HG03354 (cell line): ENCODE measurements around the gene SCRT2.

Source experiments
- ATAC-seq: cut with Tn5 transposase; IDR thresholded peaks from one replicate; pipeline ENCODE4 v1.9.1; 2021; ENCODE audit warnings: mild to moderate bottlenecking; ENCODE audit not compliant: unreplicated experiment, poor library complexity, severe bottlenecking

SCRT2 gene

DNA sequence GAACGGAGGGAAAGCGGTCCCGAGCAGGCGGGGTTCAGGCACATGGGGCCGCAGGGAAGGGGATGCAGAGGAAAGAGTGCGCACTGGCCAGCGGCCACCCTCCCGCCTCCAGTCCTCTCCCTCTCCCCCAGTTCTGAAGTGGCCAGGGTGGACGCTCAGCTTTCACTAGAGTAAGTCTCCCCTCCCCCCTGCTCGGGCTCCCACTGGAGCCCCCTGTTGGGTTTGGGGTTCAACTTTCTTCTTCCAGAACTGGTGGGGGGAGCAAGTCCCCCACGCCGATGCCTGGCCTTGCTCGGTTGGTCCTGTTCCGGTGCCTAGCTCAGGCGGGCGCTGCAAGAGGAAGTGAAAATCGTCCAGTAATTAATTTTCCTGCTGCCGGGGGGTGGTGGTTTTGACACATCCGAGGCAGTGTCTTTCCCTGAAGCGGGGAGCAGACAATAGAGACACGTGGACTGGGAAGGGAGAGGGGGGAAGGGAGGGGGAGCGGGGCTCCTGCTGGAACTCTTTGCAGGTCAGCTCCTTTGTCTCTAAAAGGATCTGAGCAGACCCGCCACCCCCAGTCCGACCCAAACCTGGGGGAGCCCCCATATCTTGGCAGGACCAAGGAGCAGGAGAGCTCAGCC is 824 bp upstream of the SCRT2 start:
- no peak for ATAC-seq

DNA sequence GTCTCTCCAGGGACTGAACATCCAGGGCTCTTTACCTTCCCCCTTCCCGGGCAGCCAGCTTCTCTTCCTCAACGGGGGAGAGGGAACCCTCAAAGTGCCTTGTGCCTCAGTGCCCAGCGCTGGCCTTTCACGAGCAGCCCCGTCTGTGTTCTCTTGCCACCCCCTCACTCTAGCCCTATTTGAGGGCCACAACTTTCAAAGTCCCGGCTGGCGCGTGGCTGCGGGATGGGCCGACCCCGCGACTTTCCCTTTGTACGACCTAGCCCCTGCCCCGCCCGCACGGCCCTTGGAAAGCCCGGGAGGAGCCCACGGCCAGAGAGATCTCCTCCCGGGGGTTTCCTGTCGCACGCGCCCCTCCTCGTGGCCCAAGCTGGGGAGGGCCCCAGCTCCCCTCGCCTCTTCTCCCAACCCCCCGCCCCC is 559 bp downstream of the SCRT2 start:
- no peak for ATAC-seq

DNA sequence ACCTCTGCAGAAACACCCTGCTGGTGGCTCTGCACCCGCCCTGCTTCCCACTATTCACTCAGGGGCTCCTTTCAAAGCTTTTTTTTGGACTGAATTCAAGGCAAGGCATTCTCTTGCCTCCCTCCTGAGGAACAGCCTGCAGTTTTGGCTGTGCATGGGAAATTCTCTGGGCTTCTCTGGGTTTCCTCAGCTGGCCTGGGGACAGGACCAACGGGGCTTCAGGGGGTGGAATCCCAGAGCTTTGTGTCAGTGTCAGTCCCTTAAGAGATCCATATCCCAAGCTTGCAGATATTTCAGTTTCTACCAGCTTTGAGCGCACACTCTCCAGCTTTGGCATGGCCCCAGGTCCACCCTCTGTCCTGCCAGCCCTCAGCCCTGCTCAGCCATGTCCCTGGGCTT is 2.0 kb downstream of the SCRT2 start:
- no peak for ATAC-seq

DNA sequence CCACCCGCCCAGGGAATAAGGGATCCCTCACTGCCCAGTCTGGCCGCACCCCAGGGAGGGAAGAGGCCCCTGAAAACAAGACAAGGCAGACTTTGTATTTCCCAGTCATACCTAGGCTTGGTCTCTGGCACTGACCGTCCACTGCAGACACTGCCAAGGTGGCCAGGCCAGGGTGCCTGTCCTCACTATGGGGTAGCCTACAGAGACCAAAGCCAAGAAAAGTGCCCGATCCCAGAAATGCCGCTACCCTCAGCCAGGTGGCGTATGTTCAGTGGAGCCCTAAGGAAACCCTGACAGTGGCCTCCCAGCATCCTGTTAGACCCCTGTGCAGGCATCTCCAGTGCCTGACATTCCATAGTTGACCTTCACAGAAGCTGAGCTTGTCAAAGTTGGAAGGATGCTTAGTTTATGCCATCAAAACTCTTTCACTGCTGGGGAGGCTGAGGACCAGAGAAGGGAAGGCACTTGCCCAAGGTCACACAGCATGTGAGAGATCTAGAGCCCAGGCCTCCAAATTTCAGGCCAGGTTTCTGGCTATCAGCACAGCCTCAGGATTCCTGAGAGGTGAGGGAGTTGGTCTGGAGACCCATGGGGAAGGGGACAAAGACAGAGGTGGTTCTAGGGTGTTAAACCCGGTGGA is 2.5 kb downstream of the SCRT2 start:
- no peak for ATAC-seq

DNA sequence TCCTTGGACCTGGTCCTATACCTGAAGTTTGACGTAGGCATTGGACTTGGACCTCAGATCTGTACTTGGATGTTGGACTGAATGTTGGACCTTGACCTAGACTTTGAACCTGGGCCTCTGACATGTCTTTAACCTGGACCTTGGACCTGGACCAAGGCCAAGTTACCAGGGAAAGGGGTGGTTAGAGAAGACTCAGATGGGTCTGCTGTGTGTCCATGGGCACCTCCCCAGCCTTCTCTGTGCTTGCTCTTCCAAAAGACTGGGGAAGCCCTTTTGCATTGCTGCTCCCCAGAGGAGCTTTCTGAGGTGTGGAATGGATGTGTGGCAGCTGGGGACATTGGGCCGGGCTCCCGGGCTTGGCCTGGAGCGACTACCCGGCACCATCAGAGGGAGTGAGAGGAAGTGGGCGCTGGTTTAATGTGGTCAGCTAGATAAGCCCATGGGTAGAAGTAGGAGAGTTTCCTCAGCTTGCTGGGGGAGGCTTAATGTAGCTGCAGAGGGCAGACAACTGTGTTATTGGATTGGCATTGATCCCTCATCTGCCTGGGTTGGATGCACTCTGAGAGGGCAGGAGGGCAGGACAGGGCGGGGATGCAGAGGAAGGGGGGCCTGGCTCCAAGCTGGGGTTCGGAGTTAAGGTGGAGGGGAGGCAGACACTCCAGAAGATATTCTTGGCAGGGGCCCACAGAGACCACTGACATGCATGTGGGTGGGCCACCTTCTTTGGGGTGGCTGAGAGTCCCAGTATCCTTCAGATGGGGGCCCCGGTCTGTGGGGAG is 4.2 kb downstream of the SCRT2 start:
- ATAC-seq: no peak

DNA sequence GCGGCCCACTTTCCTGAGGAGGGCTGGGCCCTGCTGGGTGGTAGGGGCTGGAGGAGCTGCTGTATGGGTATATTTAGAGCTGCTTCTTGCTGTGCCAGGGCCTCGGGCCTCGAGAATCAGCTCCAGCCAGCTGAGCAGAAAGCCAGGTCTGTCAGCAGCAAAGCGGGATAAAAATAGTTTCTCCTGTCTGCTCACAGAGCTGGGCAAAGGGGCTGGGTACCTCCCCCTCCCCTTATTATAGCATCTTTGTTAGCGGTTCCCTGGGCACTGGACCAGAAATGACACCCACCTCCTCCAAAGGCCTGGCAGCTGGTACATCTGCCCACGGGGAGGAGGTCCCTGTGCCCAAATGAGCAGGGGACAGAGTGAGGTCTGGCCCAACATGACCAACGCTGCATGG is 6.0 kb downstream of the SCRT2 start:
- ATAC-seq: no peak

DNA sequence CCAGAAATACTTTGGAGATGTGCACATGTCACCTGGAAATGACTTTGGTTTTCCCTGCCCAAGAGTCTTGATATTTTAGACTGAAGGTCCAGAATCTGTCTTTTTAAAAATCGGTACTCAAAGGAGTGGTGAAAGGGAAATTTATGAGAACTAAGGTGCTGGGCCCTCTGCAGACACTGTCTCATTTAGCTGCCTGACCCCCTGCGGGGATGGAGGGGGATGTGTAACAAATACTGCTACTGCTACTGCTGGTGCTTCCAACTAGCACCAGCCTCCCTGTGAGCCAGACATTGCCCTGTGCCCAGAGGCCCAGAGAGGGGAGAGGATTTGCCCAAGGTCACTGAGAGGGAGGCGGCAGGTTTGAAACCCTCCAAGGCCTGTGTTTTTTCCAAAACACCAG is 7.0 kb downstream of the SCRT2 start:
- no peak for ATAC-seq

DNA sequence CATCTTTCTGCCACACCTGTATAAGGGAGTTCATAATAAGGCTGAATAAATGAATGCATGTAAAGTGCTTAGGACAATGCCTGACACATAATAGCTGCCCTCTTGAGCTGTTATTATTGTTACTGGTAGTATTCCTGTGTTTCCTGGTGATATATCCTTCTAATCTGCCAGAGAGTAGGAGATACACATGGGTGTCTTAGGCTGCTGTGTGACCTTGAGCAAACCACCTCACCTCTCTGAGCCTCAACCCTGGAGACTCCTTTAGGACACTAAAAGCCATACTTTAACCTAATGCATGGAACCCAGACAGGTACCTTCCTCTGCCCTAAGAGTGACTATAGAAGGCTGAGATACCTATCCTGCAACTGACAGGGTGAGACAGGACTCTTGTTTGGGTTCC is 7.6 kb downstream of the SCRT2 start:
- no peak for ATAC-seq

DNA sequence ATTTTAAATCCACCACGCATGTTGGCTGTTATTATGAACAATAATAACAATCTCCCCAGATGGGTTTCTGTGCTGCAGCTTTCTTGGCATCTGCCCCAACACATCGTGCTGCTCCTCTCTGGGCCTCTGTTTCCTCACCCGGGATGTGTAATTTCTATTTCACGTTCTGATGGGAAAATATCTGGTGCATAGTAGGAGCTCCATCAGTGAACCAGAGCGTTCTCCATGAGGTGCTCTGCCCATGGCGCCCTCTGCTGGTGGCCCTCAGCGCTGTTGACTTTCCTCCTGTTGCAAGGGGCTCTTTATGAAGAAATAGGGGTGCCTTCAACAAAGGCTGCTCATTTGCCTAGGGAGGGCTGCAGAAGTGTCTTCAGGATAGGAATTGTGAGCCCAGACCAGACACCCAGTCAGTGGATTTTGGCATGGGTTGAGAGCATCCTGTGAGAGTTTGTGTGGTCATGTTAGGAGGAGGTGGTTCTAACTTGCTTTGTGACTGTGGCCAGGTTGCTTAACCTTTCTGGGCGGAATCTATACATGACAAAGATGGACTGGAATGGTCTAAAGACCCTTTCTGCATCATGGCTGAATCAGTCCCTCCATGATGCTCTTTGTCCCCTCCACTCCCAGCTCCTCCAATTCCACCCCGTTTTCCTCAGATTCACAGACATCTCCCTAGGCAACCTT is 8.1 kb downstream of the SCRT2 start:
- ATAC-seq: no peak

DNA sequence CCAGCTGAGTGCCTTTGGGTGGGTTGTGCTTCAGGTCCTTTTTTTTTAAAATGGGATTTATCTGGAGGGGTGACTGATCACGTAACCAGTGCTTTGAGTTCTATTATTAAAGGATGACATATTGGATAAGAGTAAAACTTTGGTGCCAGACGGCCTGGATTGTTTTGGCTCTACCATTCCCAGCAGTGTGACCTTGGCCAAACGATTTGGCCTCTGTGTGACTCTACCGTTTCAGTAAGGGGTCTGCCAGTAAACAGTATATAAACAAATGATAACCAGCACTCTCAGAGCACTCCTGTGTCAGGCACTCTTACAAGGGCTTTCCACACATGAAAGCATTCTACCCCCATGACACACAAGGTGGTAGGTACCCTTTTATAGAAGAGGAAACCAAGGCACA is 8.7 kb downstream of the SCRT2 start:
- ATAC-seq: no peak

DNA sequence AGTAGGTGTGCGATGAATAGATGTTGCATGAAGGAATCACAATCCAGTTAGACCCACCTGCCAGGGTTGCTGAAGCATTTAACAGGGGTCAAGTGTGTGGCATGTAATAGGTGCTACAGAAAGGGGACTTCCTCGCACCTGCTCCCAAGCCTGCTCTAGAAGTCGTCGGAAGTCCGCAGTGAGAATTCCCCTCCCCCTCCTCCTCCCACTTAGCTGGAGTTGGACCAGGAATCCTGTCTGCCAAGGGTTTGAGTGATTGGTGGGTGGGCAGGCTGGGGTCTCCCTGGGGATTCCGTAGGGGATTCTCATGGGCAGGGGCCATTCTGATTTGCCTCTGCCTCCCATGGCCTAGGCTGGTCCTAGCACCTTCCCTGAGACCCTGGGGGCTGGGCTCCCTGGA is 10.3 kb downstream of the SCRT2 start:
- no peak for ATAC-seq

DNA sequence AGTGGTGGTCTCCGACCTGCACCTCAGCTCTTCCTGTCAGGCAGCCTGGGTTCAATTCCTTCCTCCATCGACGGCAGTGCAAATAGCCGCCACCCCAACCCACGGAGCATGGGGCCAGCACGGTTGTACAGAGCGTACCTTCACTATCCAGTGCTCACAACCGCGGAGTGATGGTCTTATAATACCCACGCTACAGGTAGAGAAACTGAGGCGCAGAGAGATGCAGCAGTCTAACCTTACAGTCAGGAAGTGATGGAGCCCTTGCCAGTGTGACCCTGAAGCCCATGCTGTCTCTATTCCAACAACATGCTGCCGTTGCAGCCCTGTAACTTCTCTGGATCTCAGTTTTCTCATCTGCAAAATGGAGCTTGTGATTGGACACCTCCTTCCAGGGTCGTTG is 11.0 kb downstream of the SCRT2 start:
- no peak for ATAC-seq

DNA sequence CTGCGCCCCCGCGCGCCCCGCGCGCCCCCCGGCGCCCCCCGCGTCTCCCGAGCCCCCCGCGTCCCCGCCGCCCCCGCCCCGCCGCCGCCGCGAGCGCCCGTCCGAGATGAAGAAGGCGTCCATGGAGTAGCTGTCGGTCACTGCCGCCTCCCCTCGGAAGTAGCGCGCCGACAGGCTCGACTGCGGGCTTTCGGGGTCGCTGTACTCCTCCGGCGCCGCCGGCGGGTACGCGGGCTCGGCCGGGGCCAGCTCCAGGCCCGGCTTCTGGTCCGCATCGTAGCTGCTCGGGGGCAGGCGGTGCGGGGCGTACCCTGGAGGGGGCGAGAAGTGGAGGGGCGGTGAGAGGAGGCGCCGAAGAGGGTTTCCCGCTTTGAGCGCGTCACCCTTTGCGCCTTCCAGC is 11.5 kb downstream of the SCRT2 start:
- ATAC-seq: no peak

DNA sequence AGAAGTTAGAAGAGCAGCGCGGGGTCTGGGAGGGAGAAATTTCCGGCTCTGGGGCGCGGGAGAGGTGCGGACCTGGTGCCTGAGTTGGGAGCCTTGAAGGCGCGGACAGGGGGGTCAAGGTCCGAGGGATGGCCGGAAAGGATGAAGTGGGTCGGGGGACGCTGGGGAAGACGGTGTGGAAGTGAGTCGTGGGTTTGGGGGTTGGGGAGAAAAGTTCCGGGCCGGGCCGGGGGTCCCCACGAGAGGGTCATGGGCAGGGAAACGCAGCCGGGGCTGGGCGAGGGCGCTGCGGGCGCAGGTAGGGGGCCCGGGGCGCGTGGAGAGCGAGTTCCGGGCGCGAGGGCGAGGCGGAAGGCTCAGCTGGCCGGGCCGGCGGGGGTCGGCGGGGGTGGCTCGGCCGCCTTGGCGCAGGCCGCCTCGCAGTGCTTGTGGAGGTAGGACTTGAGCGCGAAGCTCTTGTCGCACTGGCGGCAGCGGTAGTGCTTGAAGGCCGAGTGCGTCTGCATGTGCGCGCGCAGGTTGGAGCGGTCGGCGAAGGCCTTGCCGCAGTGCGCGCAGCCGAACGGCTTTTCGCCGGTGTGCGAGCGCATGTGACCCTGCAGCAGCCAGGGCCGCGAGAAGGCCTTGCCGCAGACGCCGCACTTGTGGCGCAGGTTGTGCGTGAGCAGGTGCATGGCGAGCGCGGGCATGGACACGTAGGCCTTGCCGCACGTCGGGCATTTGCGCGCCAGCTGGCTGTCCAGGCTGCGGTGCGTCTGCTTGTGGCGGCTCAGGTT is 12.1 kb downstream of the SCRT2 start:
- no peak for ATAC-seq

DNA sequence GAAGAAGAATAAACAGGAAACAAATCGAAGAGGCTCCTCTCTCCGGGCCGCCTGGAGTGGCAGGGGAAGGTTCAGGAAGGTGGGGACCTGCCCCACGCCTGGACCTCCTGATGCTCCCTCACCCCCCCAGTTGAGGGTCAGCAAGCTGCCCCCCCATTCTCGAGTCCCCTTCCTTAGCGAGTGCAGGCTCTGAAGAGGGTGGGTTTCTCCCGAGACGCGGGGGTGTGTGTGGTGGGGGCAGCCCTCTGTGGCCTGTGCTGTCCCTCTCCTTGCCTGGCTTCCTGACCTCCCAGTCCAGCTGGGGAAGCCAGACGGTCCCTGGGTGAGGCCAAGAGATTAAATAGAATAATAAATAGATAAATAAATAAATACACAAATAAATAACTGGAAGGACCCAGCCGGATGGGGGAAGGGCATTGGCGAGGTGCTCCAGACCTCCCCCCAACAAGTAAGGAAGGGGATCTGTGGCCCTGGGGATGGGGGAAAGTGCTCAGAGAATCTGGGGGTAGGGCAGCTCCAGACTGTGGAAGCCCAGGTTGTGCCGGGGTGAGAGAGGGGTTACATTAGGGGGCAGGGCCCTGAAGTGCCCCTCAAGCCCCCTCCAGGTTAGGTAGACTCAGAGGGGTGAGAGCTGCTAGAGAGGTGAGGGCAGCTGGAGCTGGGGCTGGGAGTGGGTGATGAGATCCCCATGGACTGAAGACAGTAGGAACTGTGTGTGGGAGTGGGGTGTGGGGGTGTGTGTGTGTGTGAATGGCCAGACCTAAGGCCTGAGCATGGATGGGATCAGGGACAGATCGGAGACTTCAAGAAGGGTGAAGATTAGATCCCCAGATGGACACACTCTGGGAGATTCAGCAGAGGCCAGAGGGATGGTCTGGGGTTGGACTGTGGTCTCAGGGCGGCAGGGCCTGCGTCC is 13.1 kb downstream of the SCRT2 start:
- no peak for ATAC-seq

DNA sequence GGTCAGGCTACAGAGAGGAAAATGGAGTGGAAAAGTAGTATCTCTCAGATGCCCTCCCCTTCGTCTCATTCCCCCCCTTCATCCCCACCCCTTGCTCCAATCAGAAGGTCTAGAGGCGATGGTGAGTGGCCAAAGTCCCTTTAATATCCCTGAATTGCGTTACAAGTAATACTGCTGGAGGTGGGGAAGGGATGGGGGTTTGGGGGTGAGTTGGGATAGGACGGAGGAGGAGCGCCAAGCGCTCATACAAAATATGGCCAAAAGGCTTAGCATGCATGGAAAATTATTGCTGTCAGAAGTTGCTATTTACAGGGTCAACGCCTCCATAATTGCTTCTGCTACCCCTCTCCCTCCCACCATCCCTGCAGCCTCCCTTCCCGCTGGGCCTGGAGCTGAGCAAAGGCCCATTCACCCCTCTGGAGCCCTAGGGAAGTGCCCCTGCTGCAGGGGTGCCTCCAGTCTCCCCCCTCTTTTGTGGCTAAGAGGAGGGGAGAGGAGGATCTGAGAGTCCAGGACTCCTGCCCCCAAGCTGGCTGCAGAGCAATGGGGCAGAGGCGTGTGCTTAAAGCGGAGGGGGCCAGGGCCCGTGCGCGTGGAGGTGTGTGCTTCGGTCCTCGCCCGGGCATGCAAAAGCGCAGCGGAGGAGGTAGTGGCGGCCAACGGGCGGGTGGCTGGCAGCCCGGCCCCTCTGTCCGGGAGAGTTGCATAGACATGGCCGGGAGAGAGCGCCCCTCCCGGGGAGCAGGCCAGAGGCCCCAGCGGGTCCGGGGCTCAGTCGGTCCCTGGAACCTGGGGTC is 13.9 kb downstream of the SCRT2 start:
- no peak for ATAC-seq

DNA sequence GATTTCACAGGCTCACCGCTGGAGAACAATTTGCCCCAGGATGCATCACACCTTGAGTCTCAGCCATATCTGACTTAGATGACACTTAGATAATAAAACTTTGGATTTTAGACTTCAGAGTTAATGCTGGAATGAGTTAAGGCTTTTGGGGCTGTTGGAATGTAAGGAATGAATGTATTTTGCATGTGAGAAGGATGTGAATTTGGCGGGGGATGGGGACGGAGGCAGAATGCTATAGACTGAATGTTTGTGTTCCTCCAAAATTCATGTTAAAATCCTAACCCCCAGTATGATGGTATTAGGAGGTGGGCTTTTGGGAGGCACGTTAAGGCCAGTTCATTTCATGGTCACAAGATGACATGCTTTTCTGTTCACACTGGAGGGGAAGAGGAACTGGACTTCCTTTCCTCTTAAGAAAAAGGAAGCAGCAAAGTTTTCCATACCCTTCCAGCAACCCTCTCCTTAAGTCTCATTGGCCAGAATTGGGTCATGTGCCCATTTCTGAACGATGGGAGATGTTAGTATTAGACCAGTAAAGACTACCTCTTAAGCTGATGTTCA is 16.8 kb downstream of the SCRT2 start:
- no peak for ATAC-seq

DNA sequence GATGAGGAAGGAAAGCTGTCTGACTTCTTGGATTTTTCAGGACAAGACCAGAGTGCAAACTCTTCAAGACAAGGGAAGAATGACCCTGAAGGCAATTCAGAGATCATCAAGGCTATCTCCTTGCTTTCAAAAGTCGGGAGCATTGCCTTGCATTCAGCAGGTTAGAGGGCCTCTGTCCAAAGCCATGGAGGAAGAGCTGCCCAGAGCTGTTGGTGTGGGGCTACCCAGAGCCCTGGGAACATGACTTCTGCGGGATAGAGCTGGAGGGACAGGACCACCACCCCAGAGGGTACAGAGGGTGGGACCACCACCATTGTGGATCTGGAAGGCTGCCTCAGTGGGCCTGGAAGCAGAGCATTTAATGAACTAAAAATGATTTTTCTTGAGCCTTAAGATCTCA is 17.4 kb downstream of the SCRT2 start:
- no peak for ATAC-seq
